Measurements from ENCODE around the gene PTPRG.

PTPRG gene

GRCh38 chr3:61828880-61829721, 267.7 kb downstream of the PTPRG start:
- peak; percentile 68 for DNase-seq (ENCODE audit: low spot score)

- no peak for DNase-seq (ENCODE audit: low spot score)
These were observed 268.5 kb downstream of the PTPRG start for GRCh38 chr3:61829722-61830350.

- DNase-seq (ENCODE audit: low spot score), result no peak
These were observed 270.6 kb downstream of the PTPRG start for GRCh38 chr3:61831973-61832372.

GRCh38 chr3:61832375-61833229, 271.2 kb downstream of the PTPRG start:
- no peak for DNase-seq (ENCODE audit: low spot score)

- no peak for DNase-seq (ENCODE audit: low spot score)
These were observed 277.9 kb downstream of the PTPRG start for GRCh38 chr3:61839256-61839655.

GRCh38 chr3:61841111-61841845, 279.9 kb downstream of the PTPRG start:
- no peak for DNase-seq (ENCODE audit: low spot score)

GRCh38 chr3:61841988-61842387, 280.6 kb downstream of the PTPRG start:
- no peak for DNase-seq (ENCODE audit: low spot score)

- DNase-seq (ENCODE audit: low spot score), result no peak
These were observed 283.0 kb downstream of the PTPRG start for GRCh38 chr3:61844346-61844745.

GRCh38 chr3:61846488-61846887, 285.1 kb downstream of the PTPRG start:
- DNase-seq (ENCODE audit: low spot score), result no peak

- DNase-seq (ENCODE audit: low spot score), result no peak
These were observed 286.6 kb downstream of the PTPRG start for GRCh38 chr3:61847784-61848462.

- peak; percentile 10 for DNase-seq (ENCODE audit: low spot score)
These were observed 287.5 kb downstream of the PTPRG start for GRCh38 chr3:61848885-61849284.

- DNase-seq (ENCODE audit: low spot score), result no peak
These were observed 292.5 kb downstream of the PTPRG start for GRCh38 chr3:61853912-61854311.

- DNase-seq (ENCODE audit: low spot score), result no peak
These were observed 293.8 kb downstream of the PTPRG start for GRCh38 chr3:61855211-61855610.

GRCh38 chr3:61857297-61857696, 295.9 kb downstream of the PTPRG start:
- DNase-seq (ENCODE audit: low spot score), result no peak

GRCh38 chr3:61858054-61858453, 296.7 kb downstream of the PTPRG start:
- DNase-seq (ENCODE audit: low spot score), result peak; percentile 30

GRCh38 chr3:61861410-61861809, 300.0 kb downstream of the PTPRG start:
- no peak for DNase-seq (ENCODE audit: low spot score)

GRCh38 chr3:61862614-61863289, 301.4 kb downstream of the PTPRG start:
- DNase-seq (ENCODE audit: low spot score), result no peak

- no peak for DNase-seq (ENCODE audit: low spot score)
These were observed 302.2 kb downstream of the PTPRG start for GRCh38 chr3:61863579-61863978.

GRCh38 chr3:61864886-61865285, 303.5 kb downstream of the PTPRG start:
- no peak for DNase-seq (ENCODE audit: low spot score)

- no peak for DNase-seq (ENCODE audit: low spot score)
These were observed 304.2 kb downstream of the PTPRG start for GRCh38 chr3:61865466-61866152.
